ENCODE measurements around the gene SPATA45.

SPATA45 gene

GRCh38 chr1:212780759-212781158, 66.7 kb downstream of the SPATA45 start:
- ATAC-seq (ENCODE audit: low read depth) = no peak
- Histone ChIP-seq H3K27ac (ENCODE audit: poor library complexity, severe bottlenecking) (no peak overlapping the region), H3K4me3 (ENCODE audit: severe bottlenecking) (no peak overlapping the region), H3K4me1 (ENCODE audit: insufficient read depth, poor library complexity, severe bottlenecking) (no peaks in the 10 kb centered on the region), H3K27me3 (ENCODE audit: insufficient read depth, poor library complexity, severe bottlenecking) (no peaks in the 10 kb centered on the region), H3K9me3 (ENCODE audit: severe bottlenecking) (no peaks in the 10 kb centered on the region), H3K36me3 (ENCODE audit: low read depth) (peaks cover 21% of the 10 kb centered on the region)
- no peak for DNase-seq (ENCODE audit: low spot score)
- no peak for TF ChIP-seq CTCF (IDR thresholded peaks at IDR 0.05; ENCODE audit: poor library complexity, severe bottlenecking)

Measured in RWPE2 (cell line).